Prostate gland (tissue), 2 donors: Measurements from ENCODE around the gene RNF187.

Experiments used
- POLR2A ChIP-seq: fragments of 450-650 bp; IDR thresholded peaks from one replicate; pipeline ENCODE4 v1.6.1; 2016; ENCODE audit warnings: antibody characterized with exemption, mild to moderate bottlenecking
- POLR2AphosphoS5 ChIP-seq: sonication (generic); formaldehyde crosslinking; IDR thresholded peaks from one replicate; pipeline ENCODE4 v1.6.1; 2017; ENCODE audit warnings: antibody characterized with exemption
- TF ChIP-seq, protein P1 (sequence below), 4 experiments: fragments of 200-600 bp in 2 of 4; fragments of 450-650 bp in 2 of 4; sonication (generic) in 2 of 4; IDR thresholded peaks; 1 replicate in 3 of 4; 2 replicates in 1 of 4; pipeline ENCODE4 v1.5.1; 2016 to 2019; ENCODE audit warnings: antibody characterized with exemption in 4 of 4, mild to moderate bottlenecking in 2 of 4, moderate library complexity in 2 of 4

DNA sequence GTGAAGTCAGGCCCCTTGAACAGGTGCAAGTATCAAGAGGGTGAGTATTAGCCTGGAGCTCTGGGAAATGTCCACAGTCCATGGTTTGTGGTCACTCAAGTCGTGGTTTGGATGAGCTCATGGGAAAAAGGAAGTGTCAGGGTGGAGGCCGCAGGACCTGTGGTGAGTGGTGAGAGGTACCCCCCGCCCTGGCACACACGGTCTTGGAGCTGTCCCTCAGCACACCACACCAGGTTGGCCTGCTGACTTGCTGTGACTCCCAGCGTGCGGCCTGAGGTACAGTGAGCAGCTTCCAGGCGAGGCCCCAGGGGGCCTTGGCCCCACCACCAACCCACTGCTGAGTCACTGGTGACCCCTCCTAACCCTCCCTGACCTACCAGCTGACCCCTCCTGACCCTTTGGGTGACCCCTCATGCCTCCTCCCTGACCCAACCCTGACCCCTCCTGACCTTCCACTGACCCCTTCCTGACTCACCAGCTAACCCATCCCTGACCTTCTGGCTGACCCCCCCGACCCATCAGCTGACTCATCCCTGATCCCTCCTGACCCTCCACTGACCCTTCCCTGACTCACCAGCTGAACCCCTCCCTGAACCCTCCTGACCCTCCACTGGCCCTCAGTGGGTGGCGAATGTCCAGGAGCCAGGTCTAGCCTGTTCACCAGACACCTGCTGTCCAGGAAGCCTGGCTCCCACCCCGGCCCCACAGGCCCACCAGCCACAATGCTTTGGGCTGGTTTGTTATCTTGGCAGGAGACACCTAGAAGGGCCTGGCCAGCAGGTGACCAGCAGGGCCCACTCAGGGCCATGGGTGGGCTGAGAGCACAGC, 34.8 kb upstream of the RNF187 start:
- TF ChIP-seq, protein P1, sequence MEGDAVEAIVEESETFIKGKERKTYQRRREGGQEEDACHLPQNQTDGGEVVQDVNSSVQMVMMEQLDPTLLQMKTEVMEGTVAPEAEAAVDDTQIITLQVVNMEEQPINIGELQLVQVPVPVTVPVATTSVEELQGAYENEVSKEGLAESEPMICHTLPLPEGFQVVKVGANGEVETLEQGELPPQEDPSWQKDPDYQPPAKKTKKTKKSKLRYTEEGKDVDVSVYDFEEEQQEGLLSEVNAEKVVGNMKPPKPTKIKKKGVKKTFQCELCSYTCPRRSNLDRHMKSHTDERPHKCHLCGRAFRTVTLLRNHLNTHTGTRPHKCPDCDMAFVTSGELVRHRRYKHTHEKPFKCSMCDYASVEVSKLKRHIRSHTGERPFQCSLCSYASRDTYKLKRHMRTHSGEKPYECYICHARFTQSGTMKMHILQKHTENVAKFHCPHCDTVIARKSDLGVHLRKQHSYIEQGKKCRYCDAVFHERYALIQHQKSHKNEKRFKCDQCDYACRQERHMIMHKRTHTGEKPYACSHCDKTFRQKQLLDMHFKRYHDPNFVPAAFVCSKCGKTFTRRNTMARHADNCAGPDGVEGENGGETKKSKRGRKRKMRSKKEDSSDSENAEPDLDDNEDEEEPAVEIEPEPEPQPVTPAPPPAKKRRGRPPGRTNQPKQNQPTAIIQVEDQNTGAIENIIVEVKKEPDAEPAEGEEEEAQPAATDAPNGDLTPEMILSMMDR (IDR thresholded peaks at IDR 0.05) = no peak
- TF ChIP-seq POLR2AphosphoS5 = no peak
- no peak for TF ChIP-seq POLR2A
